Midbrain (tissue), 1 donor: Measurements from ENCODE around the gene ZNF563.

Experiments used
- DNase-seq: peaks from one replicate; lab custom pipeline; 2025; lab: John Stamatoyannopoulos, UW

Gene ZNF563

GRCh38 chr19:12294249-12295158, 38.9 kb downstream of the ZNF563 start, which contains the start of gene ZNF44:
TSS of gene ZNF44 (minus strand) at chr19:12294883. CDS start at chr19:12294694, 189 bp downstream.
- peak; percentile 98 for DNase-seq

GRCh38 chr19:12293777-12294248, 39.6 kb downstream of the ZNF563 start:
- peak; percentile 26 for DNase-seq

GRCh38 chr19:12289790-12290065, 43.7 kb downstream of the ZNF563 start:
- no peak for DNase-seq

GRCh38 chr19:12287958-12288500, 45.4 kb downstream of the ZNF563 start:
- DNase-seq, result no peak

- DNase-seq, result no peak
These were observed 48.8 kb downstream of the ZNF563 start for GRCh38 chr19:12284631-12285030.

GRCh38 chr19:12284226-12284625, 49.2 kb downstream of the ZNF563 start:
- DNase-seq, result no peak

- DNase-seq, result no peak
These were observed 54.7 kb downstream of the ZNF563 start for GRCh38 chr19:12278713-12279112.

- no peak for DNase-seq
These were observed 60.2 kb downstream of the ZNF563 start for GRCh38 chr19:12272980-12273901.

- DNase-seq, result no peak
These were observed 61.0 kb downstream of the ZNF563 start for GRCh38 chr19:12272386-12272785.

GRCh38 chr19:12270854-12271253, 62.6 kb downstream of the ZNF563 start:
- DNase-seq, result no peak
